Epithelial cell of esophagus (primary cell): ENCODE results near the gene CGB3.
"Not testable (repeated sequence)": the region's sequence is repeated elsewhere in the genome, so short reads cannot be mapped to it uniquely, and the experiment has no call there.

Source experiments
- DNase-seq: peaks from one replicate; pipeline ENCODE4 v3.0.0; 2010; ENCODE audit warnings: low read depth
- H3K4me3 ChIP-seq: 2 replicates; pipeline ENCODE4 v1.5.1; 2011; ENCODE audit warnings: mild to moderate bottlenecking, low read length, control low read depth
- CTCF ChIP-seq: IDR thresholded peaks from 2 replicates; pipeline ENCODE4 v1.5.1; 2011; ENCODE audit warnings: low read depth, mild to moderate bottlenecking, low read length, control low read depth, inconsistent platforms; ENCODE audit not compliant: insufficient read depth; ENCODE audit errors: missing control alignments

CGB3 gene

GRCh38 chr19:49019242-49019932, 4.7 kb downstream of the CGB3 start:
- TF ChIP-seq CTCF = peak; percentile 23
- peak overlapping the region; percentile 40 for H3K4me3 ChIP-seq
- DNase-seq = peak; percentile 72

GRCh38 chr19:49018388-49019241, 5.5 kb downstream of the CGB3 start:
- peak overlapping the region; percentile 40 for H3K4me3 ChIP-seq
- DNase-seq = not testable (repeated sequence)

- peak; percentile 38 for DNase-seq
- peak overlapping the region; percentile 40 for H3K4me3 ChIP-seq
- TF ChIP-seq CTCF = peak; percentile 31
Measured at GRCh38 chr19:49017666-49018351, 6.3 kb downstream of the CGB3 start.

GRCh38 chr19:49017041-49017665, 7.0 kb downstream of the CGB3 start, which contains the start of gene LHB:
TSS of gene LHB (minus strand) at chr19:49017091. CDS start at chr19:49017081, 10 bp downstream.
- no peak for DNase-seq
- H3K4me3 ChIP-seq = peak within 1 kb of the TSS; percentile 18
- TF ChIP-seq CTCF = no peak

- no peak for TF ChIP-seq CTCF
- no peak overlapping the region for H3K4me3 ChIP-seq
- DNase-seq = no peak
Measured at GRCh38 chr19:49016067-49016839, 7.9 kb downstream of the CGB3 start.

GRCh38 chr19:49014870-49015255, 9.3 kb downstream of the CGB3 start:
- DNase-seq = no peak
- no peak overlapping the region for H3K4me3 ChIP-seq

More at GRCh38 chr19:49014870-49015255, 9.3 kb downstream of the CGB3 start:
- no peak for TF ChIP-seq CTCF
